ENCODE results near the gene PARD3B.

PARD3B gene

GRCh38 chr2:204860274-204860673 is 315.0 kb downstream of the PARD3B start:
- no peak for DNase-seq

- no peak for DNase-seq
Measured at GRCh38 chr2:204862809-204863208, 317.5 kb downstream of the PARD3B start.

- no peak for DNase-seq
Measured at GRCh38 chr2:204863336-204863735, 318.1 kb downstream of the PARD3B start.

- no peak for DNase-seq
Measured at GRCh38 chr2:204869132-204869823, 324.0 kb downstream of the PARD3B start.

- DNase-seq: no peak
Measured at GRCh38 chr2:204870053-204870452, 324.8 kb downstream of the PARD3B start.

- no peak for DNase-seq
Measured at GRCh38 chr2:204871231-204871953, 326.1 kb downstream of the PARD3B start.

GRCh38 chr2:204876311-204876710 is 331.0 kb downstream of the PARD3B start:
- DNase-seq: no peak

GRCh38 chr2:204877691-204878090 is 332.4 kb downstream of the PARD3B start:
- DNase-seq: no peak

- DNase-seq: no peak
Measured at GRCh38 chr2:204880928-204881327, 335.7 kb downstream of the PARD3B start.

- no peak for DNase-seq
Measured at GRCh38 chr2:204881655-204882054, 336.4 kb downstream of the PARD3B start.

GRCh38 chr2:204885747-204886146 is 340.5 kb downstream of the PARD3B start:
- DNase-seq: no peak

GRCh38 chr2:204886713-204887112 is 341.4 kb downstream of the PARD3B start:
- no peak for DNase-seq

GRCh38 chr2:204888222-204888621 is 342.9 kb downstream of the PARD3B start:
- no peak for DNase-seq

GRCh38 chr2:204890680-204891079 is 345.4 kb downstream of the PARD3B start:
- no peak for DNase-seq

- no peak for DNase-seq
Measured at GRCh38 chr2:204891739-204892138, 346.5 kb downstream of the PARD3B start.

GRCh38 chr2:204892506-204893255 is 347.4 kb downstream of the PARD3B start:
- DNase-seq: no peak

- no peak for DNase-seq
Measured at GRCh38 chr2:204896146-204896545, 350.9 kb downstream of the PARD3B start.

- no peak for DNase-seq
Measured at GRCh38 chr2:204897561-204897960, 352.3 kb downstream of the PARD3B start.

GRCh38 chr2:204898928-204899640 is 353.8 kb downstream of the PARD3B start:
- no peak for DNase-seq

- DNase-seq: no peak
Measured at GRCh38 chr2:204899983-204900382, 354.7 kb downstream of the PARD3B start.

GRCh38 chr2:204900487-204900886 is 355.2 kb downstream of the PARD3B start:
- DNase-seq: no peak

GRCh38 chr2:204900910-204901309 is 355.6 kb downstream of the PARD3B start:
- no peak for DNase-seq

- DNase-seq: no peak
Measured at GRCh38 chr2:204901591-204901990, 356.3 kb downstream of the PARD3B start.
